Smooth muscle cell (in vitro differentiated cells): ENCODE data around the gene RRM1. TPM values are rescaled to one million over a fixed set of nuclear protein-coding genes. Genes with fewer than 3 reads are reported as not detected.
"Not testable (repeated sequence)": the region's sequence is repeated elsewhere in the genome, so short reads cannot be mapped to it uniquely, and the experiment has no call there.

Experiments used
- DNase-seq: peaks from one replicate; lab custom pipeline; 2025; ENCODE audit not compliant: unreplicated experiment; lab: John Stamatoyannopoulos, UW
- H2AFZ ChIP-seq: fragments of 200-600 bp; sonication (generic); 2 replicates; pipeline ENCODE4 v1.6.0; 2016; ENCODE audit warnings: antibody characterized with exemption, low read depth, mild to moderate bottlenecking
- H3F3A ChIP-seq: fragments of 200-600 bp; sonication (generic); 2 replicates; pipeline ENCODE4 v1.6.0; 2017; ENCODE audit warnings: antibody characterized with exemption, low read depth
- H3K27ac ChIP-seq: fragments of 200-600 bp; sonication (generic); 2 replicates; pipeline ENCODE4 v1.5.1; 2016; ENCODE audit warnings: low read depth, mild to moderate bottlenecking
- H3K27me3 ChIP-seq: fragments of 200-600 bp; sonication (generic); 2 replicates; pipeline ENCODE4 v1.6.1; 2016; ENCODE audit warnings: low read depth, mild to moderate bottlenecking
- H3K36me3 ChIP-seq: fragments of 200-600 bp; sonication (generic); 2 replicates; pipeline ENCODE4 v1.5.1; 2016; ENCODE audit warnings: low read depth
- H3K4me1 ChIP-seq: fragments of 200-600 bp; sonication (generic); 2 replicates; pipeline ENCODE4 v1.5.1; 2016; ENCODE audit warnings: low read depth
- H3K4me2 ChIP-seq: fragments of 200-600 bp; sonication (generic); 2 replicates; pipeline ENCODE4 v1.6.0; 2016; ENCODE audit warnings: mild to moderate bottlenecking
- H3K4me3 ChIP-seq: fragments of 200-600 bp; sonication (generic); 2 replicates; pipeline ENCODE4 v1.5.1; 2016; ENCODE audit warnings: mild to moderate bottlenecking
- H3K79me2 ChIP-seq: fragments of 200-600 bp; sonication (generic); 2 replicates; pipeline ENCODE4 v1.6.0; 2016; ENCODE audit warnings: low read depth, mild to moderate bottlenecking
- H3K9ac ChIP-seq: fragments of 200-600 bp; sonication (generic); 2 replicates; pipeline ENCODE4 v1.6.0; 2016; ENCODE audit warnings: low read depth
- H3K9me3 ChIP-seq: fragments of 200-600 bp; sonication (generic); replicated peaks from 2 replicates; pipeline ENCODE4 v1.5.1; 2016; ENCODE audit warnings: low read depth
- H4K20me1 ChIP-seq: fragments of 200-600 bp; sonication (generic); 2 replicates; pipeline ENCODE4 v1.6.0; 2016; ENCODE audit warnings: low read depth
- WGBS: methylation state at CpG from one replicate; pipeline ENCODE4 v1.1.7; 2016; ENCODE audit warnings: low lambda C conversion rate; 5-methylcytosine and 5-hydroxymethylcytosine counted together
- polyA plus RNA-seq: library from polyadenylated mRNA; unstranded; fragments of >200 nt; fragmentation: Nextera tagmentation; extraction: Ambion mirVana; gene quantifications from 2 replicates; pipeline ENCODE4 v1.2.1, GENCODE V29; 2016
- total RNA-seq: library from RNA; depleted of rRNA; stranded (reverse); fragments of >200 nt; gene quantifications from 2 replicates; pipeline ENCODE4 v1.2.3, GENCODE V29; 2014
- TF ChIP-seq, protein P1 (sequence below): fragments of 200-600 bp; sonication (generic); IDR thresholded peaks from 2 replicates; pipeline ENCODE4 v1.5.1; 2017; ENCODE audit warnings: borderline replicate concordance, mild to moderate bottlenecking, antibody characterized with exemption; ENCODE audit not compliant: insufficient read depth, poor library complexity, severe bottlenecking

Gene RRM1
- total and polyA plus RNA-seq, 2 experiments from 2014 or later, result 36.4 to 90.5 TPM

DNA sequence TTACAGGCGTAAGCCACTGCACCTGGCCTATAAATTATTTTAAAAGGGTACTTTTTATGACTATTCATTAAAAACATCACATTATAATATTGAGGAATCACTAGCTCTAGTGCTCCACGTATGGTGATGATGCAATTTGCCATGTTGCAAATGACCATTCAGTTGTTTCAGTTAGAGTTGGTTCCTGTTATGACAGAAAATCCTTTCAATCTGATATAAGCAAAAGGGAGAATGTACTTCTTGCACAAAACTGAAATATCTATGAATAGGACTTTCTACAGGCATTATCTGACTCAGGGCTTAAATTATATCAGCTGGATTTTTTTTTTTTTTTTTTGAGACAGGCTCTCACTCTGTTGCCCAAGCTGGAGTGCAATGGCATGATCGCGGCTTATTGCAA lies 45.6 kb upstream of the RRM1 start:
- TF ChIP-seq, protein P1, sequence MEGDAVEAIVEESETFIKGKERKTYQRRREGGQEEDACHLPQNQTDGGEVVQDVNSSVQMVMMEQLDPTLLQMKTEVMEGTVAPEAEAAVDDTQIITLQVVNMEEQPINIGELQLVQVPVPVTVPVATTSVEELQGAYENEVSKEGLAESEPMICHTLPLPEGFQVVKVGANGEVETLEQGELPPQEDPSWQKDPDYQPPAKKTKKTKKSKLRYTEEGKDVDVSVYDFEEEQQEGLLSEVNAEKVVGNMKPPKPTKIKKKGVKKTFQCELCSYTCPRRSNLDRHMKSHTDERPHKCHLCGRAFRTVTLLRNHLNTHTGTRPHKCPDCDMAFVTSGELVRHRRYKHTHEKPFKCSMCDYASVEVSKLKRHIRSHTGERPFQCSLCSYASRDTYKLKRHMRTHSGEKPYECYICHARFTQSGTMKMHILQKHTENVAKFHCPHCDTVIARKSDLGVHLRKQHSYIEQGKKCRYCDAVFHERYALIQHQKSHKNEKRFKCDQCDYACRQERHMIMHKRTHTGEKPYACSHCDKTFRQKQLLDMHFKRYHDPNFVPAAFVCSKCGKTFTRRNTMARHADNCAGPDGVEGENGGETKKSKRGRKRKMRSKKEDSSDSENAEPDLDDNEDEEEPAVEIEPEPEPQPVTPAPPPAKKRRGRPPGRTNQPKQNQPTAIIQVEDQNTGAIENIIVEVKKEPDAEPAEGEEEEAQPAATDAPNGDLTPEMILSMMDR, result no peak
- Histone ChIP-seq H3K79me2 (no peaks in the 10 kb centered on the region), H2AFZ (no peak overlapping the region), H3K9me3 (no peaks in the 10 kb centered on the region), H3K36me3 (no peaks in the 10 kb centered on the region), H3K27me3 (no peaks in the 10 kb centered on the region), H3K27ac (no peak overlapping the region), H4K20me1 (no peaks in the 10 kb centered on the region), H3K4me1 (no peaks in the 10 kb centered on the region), H3K4me2 (no peak overlapping the region), H3F3A (peaks cover 9% of the 10 kb centered on the region), H3K9ac (no peak overlapping the region), H3K4me3 (no peak overlapping the region)
- no peak for DNase-seq
- WGBS, result 88% methylated on average over 4 of the region's 4 CpGs

DNA sequence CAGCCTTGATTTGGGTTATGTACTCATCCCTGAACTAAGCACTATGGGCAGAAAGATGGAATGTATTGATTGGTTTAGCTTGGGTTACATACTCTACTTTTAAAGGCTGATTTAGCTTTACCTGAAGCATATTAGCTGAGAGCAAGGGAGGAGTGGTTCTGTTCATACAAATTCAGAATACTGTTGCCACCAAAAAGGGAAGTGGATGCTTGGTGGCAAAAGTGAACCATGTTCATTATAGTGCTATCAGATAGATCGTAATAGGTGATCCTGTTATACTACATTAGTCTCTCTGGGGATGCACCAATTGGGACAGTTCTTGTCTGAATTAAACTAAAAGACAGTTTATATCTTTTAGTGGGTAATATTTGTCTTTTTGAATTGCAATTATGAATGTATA lies 44.5 kb upstream of the RRM1 start:
- Histone ChIP-seq H3K27me3 (no peaks in the 10 kb centered on the region), H3K4me2 (no peak overlapping the region), H4K20me1 (no peaks in the 10 kb centered on the region), H3K9me3 (no peaks in the 10 kb centered on the region), H3F3A (peaks cover 6% of the 10 kb centered on the region), H2AFZ (no peak overlapping the region), H3K79me2 (no peaks in the 10 kb centered on the region), H3K9ac (no peak overlapping the region), H3K36me3 (no peaks in the 10 kb centered on the region), H3K4me1 (no peaks in the 10 kb centered on the region), H3K27ac (no peak overlapping the region), H3K4me3 (no peak overlapping the region)
- 100% methylated on average over 1 of the region's 1 CpG for WGBS
- TF ChIP-seq, protein P1, result no peak
- DNase-seq, result no peak

DNA sequence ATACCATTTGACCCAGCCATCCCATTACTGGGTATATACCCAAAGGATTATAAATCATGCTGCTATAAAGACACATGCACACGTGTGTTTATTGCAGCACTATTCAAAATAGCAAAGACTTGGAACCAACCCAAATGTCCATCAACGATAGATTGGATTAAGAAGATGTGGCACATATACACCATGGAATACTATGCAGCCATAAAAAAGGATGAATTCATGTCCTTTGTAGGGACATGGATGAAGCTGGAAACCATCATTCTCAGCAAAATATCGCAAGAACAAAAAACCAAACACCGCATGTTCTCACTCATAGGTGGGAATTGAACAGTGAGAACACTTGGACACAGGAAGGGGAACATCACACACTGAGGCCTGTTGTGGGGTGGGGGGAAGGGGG lies 41.4 kb upstream of the RRM1 start:
- H3K79me2 ChIP-seq, H2AFZ ChIP-seq, H3K27ac ChIP-seq, H3F3A ChIP-seq, DNase-seq, H4K20me1 ChIP-seq, H3K36me3 ChIP-seq, H3K9ac ChIP-seq, H3K4me1 ChIP-seq, H3K9me3 ChIP-seq, H3K27me3 ChIP-seq, H3K4me3 ChIP-seq, H3K4me2 ChIP-seq: not testable (repeated sequence)
- WGBS, result 97% methylated on average over 4 of the region's 4 CpGs

DNA sequence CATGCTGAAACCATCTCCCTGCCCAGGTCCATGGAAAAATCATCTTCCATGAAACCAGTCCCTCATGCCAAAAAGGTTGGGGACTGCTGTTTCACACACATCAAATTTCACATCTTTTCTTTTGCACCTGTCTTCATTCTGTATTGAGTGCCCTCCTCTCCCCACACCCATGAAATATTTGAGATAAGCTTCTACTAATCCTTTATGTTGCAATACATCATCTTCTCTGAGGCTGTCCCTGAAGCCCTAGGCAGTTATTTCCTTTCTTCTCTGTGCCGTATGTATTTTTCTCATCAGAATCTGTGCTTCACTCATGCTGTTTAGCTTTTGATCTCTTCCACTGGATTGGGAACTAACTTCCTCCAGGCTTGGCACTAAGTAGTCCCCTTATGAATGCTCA lies 40.0 kb upstream of the RRM1 start:
- H3F3A ChIP-seq, result no peaks in the 10 kb centered on the region
- H3K36me3 ChIP-seq, result no peaks in the 10 kb centered on the region
- H3K4me2 ChIP-seq, result no peak overlapping the region
- TF ChIP-seq, protein P1, result no peak
- no peaks in the 10 kb centered on the region for H3K79me2 ChIP-seq
- no peak overlapping the region for H3K4me3 ChIP-seq
- no peaks in the 10 kb centered on the region for H3K9me3 ChIP-seq
- H2AFZ ChIP-seq, result no peak overlapping the region
- H3K27ac ChIP-seq, result no peak overlapping the region
- H3K4me1 ChIP-seq, result no peaks in the 10 kb centered on the region
- no peaks in the 10 kb centered on the region for H3K27me3 ChIP-seq
- no peak overlapping the region for H3K9ac ChIP-seq
- H4K20me1 ChIP-seq, result no peaks in the 10 kb centered on the region
- DNase-seq, result no peak
- 71% methylated on average over 1 of the region's 1 CpG for WGBS
